SK-N-SH (cell line): Measurements from ENCODE around the gene SRGAP2B.
"Not testable (repeated sequence)": the region's sequence is repeated elsewhere in the genome, so short reads cannot be mapped to it uniquely, and the experiment has no call there.

Experiments
- CTCF ChIP-seq: fragments of 200-600 bp; sonication (generic); IDR thresholded peaks from 2 replicates; pipeline ENCODE4 v1.6.1; 2017; ENCODE audit warnings: antibody characterized with exemption, mild to moderate bottlenecking, moderate library complexity
- RAD21 ChIP-seq: IDR thresholded peaks from 2 replicates; pipeline ENCODE4 v1.6.1; 2012; ENCODE audit warnings: mild to moderate bottlenecking, low read length
- SIN3A ChIP-seq: IDR thresholded peaks from 2 replicates; pipeline ENCODE4 v1.6.1; 2012; ENCODE audit warnings: low read depth, mild to moderate bottlenecking, low read length, moderate library complexity, borderline replicate concordance

- TF ChIP-seq RAD21, SIN3A, CTCF: not testable (repeated sequence)
Measured at GRCh38 chr1:145093517-145094149, 1.5 kb downstream of the SRGAP2B start.
